Upper lobe of right lung (tissue), 1 donor: ENCODE measurements around the gene SDR9C7. TPM values are rescaled to one million over a fixed set of nuclear protein-coding genes. Genes with fewer than 3 reads are reported as not detected.
"Not testable (repeated sequence)": the region's sequence is repeated elsewhere in the genome, so short reads cannot be mapped to it uniquely, and the experiment has no call there.

Source experiments
- ATAC-seq: fragments of 200-7000 bp; cut with Tn5 transposase; one replicate; pipeline ENCODE4 v1.9.1; 2020; ENCODE audit warnings: mild to moderate bottlenecking, moderate library complexity
- DNase-seq: peaks from one replicate; pipeline ENCODE4 v3.0.0-alpha.2; 2020
- H3K27ac ChIP-seq: fragments of 200-600 bp; one replicate; pipeline ENCODE4 v1.8.0; 2022
- H3K27me3 ChIP-seq: fragments of 200-600 bp; one replicate; pipeline ENCODE4 v1.8.0; 2022; ENCODE audit warnings: mild to moderate bottlenecking
- H3K36me3 ChIP-seq: fragments of 200-600 bp; one replicate; pipeline ENCODE4 v1.8.0; 2022
- H3K4me1 ChIP-seq: fragments of 200-600 bp; one replicate; pipeline ENCODE4 v1.8.0; 2022
- H3K4me3 ChIP-seq: fragments of 200-600 bp; one replicate; pipeline ENCODE4 v1.8.0; 2022; ENCODE audit warnings: mild to moderate bottlenecking
- H3K9me3 ChIP-seq: fragments of 200-600 bp; one replicate; pipeline ENCODE4 v1.8.0; 2022
- CTCF ChIP-seq: fragments of 200-600 bp; IDR thresholded peaks from one replicate; pipeline ENCODE4 v1.8.0; 2022; ENCODE audit warnings: antibody characterized with exemption
- intact Hi-C: fragments of 100-400 bp; cut with DNase I; formaldehyde crosslinking; loops from one replicate; pipeline ENCODE4 v1.11.0; 2022
- total RNA-seq: library from RNA; stranded (reverse); fragmentation: NEBNext Ultra II Directional; extraction: Animal tissue kit (Norgen Biotek cat#: 25700); gene quantifications from one replicate; pipeline ENCODE4 v1.2.1, GENCODE V29; 2021
- donor health status: DM: no; HTN: yes; CAD: no; lungs with severe emphysema.

The SDR9C7 gene
- total RNA-seq, 1 donor from 2014 or later = not detected

DNA sequence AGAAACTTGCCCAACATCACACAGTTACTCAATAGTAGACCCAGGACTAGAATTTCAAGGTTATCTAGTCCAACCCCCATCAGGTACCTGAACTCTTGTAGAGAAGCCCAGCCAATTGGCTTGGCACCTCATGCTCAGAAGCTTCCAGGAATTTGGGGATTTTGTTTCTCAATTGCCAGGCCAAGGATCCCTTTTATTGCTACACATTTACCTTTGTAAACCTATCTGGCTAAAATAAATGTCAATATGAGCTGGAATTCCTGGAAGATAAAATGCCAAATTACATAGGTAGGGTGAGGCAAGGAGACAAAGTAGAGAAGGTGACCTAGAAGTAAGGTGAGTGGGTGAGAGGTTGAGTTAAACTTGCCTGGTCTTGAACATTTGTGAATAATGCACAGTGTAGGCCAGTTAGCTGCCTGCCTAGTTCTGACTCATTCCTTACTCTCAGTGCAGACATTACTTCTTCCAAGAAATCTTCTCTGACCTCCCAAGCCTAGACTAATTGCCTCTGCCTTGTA, 36.3 kb downstream of the SDR9C7 start:
- Histone ChIP-seq H3K4me1 (no peaks in the 10 kb centered on the region), H3K4me3 (no peak overlapping the region), H3K36me3 (no peaks in the 10 kb centered on the region), H3K27ac (no peak overlapping the region), H3K9me3 (peaks cover 19% of the 10 kb centered on the region), H3K27me3 (no peaks in the 10 kb centered on the region)
- DNase-seq (no peak), ATAC-seq (no peak)
- TF ChIP-seq CTCF = no peak
- intact Hi-C loops = no loop called here

- no peak for DNase-seq
- H3K27me3 ChIP-seq = no peaks in the 10 kb centered on the region
- H3K27ac ChIP-seq = no peak overlapping the region
- intact Hi-C loops = no loop called here
- no peak overlapping the region for H3K4me3 ChIP-seq
- H3K36me3 ChIP-seq = no peaks in the 10 kb centered on the region
- H3K9me3 ChIP-seq = peaks cover 12% of the 10 kb centered on the region
- peak; percentile 21 for ATAC-seq
- no peaks in the 10 kb centered on the region for H3K4me1 ChIP-seq
- TF ChIP-seq CTCF = no peak
These were observed 38.1 kb downstream of the SDR9C7 start for GRCh38 chr12:56896082-56896481.

GRCh38 chr12:56894698-56895368, 39.4 kb downstream of the SDR9C7 start:
- no peak for TF ChIP-seq CTCF
- Histone ChIP-seq H3K27me3 (no peaks in the 10 kb centered on the region), H3K27ac (no peak overlapping the region), H3K4me1 (no peaks in the 10 kb centered on the region), H3K9me3 (no peaks in the 10 kb centered on the region), H3K4me3 (no peak overlapping the region), H3K36me3 (no peaks in the 10 kb centered on the region)
- no peak for ATAC-seq
- no peak for DNase-seq
- intact Hi-C loops = no loop called here

DNA sequence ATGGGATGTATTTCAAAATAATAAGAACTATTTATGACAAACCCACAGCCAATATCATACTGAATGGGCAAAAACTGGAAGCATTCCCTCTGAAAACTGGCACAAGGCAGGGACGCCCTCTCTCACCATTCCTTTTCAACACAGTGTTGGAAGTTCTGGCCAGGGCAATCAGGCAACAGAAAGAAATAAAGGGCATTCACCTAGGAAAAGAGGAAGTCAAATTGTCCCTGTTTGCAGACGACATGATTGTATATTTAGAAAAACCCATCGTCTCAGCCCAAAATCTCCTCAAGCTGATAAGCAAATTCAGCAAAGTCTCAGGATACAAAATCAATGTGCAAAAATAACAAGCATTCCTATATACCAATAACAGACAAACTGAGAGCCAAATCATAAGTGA, 42.3 kb downstream of the SDR9C7 start:
- H3K27me3 ChIP-seq, H3K4me3 ChIP-seq, intact Hi-C loops, H3K36me3 ChIP-seq, H3K9me3 ChIP-seq, ATAC-seq, DNase-seq, H3K27ac ChIP-seq, H3K4me1 ChIP-seq: not testable (repeated sequence)

GRCh38 chr12:56886319-56886718, 47.9 kb downstream of the SDR9C7 start:
- no peak for ATAC-seq
- Histone ChIP-seq H3K9me3 (no peaks in the 10 kb centered on the region), H3K4me3 (no peak overlapping the region), H3K4me1 (no peaks in the 10 kb centered on the region), H3K27ac (no peak overlapping the region), H3K36me3 (no peaks in the 10 kb centered on the region), H3K27me3 (no peaks in the 10 kb centered on the region)
- intact Hi-C loops = no loop called here
- TF ChIP-seq CTCF = no peak
- DNase-seq = no peak

DNA sequence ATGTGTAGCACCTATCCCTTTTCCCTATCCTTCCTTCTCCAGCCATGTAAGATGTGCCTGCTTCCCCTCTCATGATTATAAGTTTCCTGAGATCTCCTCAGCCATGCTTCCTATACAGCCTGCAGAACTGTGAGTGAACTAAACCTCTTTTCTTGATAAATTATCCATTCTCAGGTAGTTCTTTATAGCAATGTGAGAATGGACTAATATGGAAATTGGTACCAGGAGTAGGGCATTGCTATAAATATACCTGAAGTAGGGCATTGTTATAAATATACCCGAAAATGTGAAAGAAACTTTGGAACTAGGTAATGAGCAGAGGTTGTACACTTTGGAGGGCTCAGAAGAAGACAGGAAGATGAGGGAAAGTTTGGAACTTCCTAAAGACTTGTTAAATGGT, 48.9 kb downstream of the SDR9C7 start:
- H3K27me3 ChIP-seq = no peaks in the 10 kb centered on the region
- DNase-seq = no peak
- H3K4me3 ChIP-seq = no peak overlapping the region
- H3K27ac ChIP-seq = no peak overlapping the region
- peaks cover 4% of the 10 kb centered on the region for H3K4me1 ChIP-seq
- H3K36me3 ChIP-seq = no peaks in the 10 kb centered on the region
- ATAC-seq = no peak
- no peaks in the 10 kb centered on the region for H3K9me3 ChIP-seq
- TF ChIP-seq CTCF = no peak
- intact Hi-C loops = no loop called here
